HEK293 (cell line): ENCODE results near the gene ORC2.

Source experiments
- GLIS1 ChIP-seq: fragments of 450-650 bp; formaldehyde crosslinking; IDR thresholded peaks from 2 replicates; pipeline ENCODE4 v1.5.1; 2016; ENCODE audit warnings: missing biosample characterization, missing genetic modification characterization
- IKZF3 ChIP-seq: fragments of 450-650 bp; IDR thresholded peaks from 2 replicates; pipeline ENCODE4 v1.5.0; 2018; ENCODE audit warnings: missing biosample characterization, mild to moderate bottlenecking, missing genetic modification characterization, moderate library complexity
- KLF16 ChIP-seq: fragments of 450-650 bp; formaldehyde crosslinking; IDR thresholded peaks from 2 replicates; pipeline ENCODE4 v1.5.1; 2017; ENCODE audit warnings: missing biosample characterization, missing genetic modification characterization
- KLF9 ChIP-seq: fragments of 450-650 bp; formaldehyde crosslinking; IDR thresholded peaks from 2 replicates; pipeline ENCODE4 v1.5.1; 2016; ENCODE audit warnings: missing biosample characterization, missing genetic modification characterization, low read depth
- MYNN ChIP-seq: fragments of 450-650 bp; formaldehyde crosslinking; IDR thresholded peaks from 2 replicates; pipeline ENCODE4 v1.5.1; 2016; ENCODE audit warnings: missing biosample characterization, missing genetic modification characterization, borderline replicate concordance
- MZF1 ChIP-seq: fragments of 450-650 bp; formaldehyde crosslinking; IDR thresholded peaks from 2 replicates; pipeline ENCODE4 v1.5.1; 2017; ENCODE audit warnings: missing biosample characterization, missing genetic modification characterization, borderline replicate concordance
- OSR2 ChIP-seq: fragments of 450-650 bp; formaldehyde crosslinking; IDR thresholded peaks from 2 replicates; pipeline ENCODE4 v1.5.1; 2016; ENCODE audit warnings: missing biosample characterization, missing genetic modification characterization
- PRDM1 ChIP-seq: fragments of 450-650 bp; formaldehyde crosslinking; IDR thresholded peaks from 2 replicates; pipeline ENCODE4; 2016; ENCODE audit warnings: missing biosample characterization, missing genetic modification characterization
- RBAK ChIP-seq: fragments of 450-650 bp; formaldehyde crosslinking; IDR thresholded peaks from 2 replicates; pipeline ENCODE4 v1.5.1; 2016; ENCODE audit warnings: missing biosample characterization, missing genetic modification characterization
- SCRT1 ChIP-seq: fragments of 450-650 bp; formaldehyde crosslinking; IDR thresholded peaks from 2 replicates; pipeline ENCODE4 v1.5.1; 2016; ENCODE audit warnings: missing biosample characterization, missing genetic modification characterization, borderline replicate concordance
- SCRT2 ChIP-seq: fragments of 450-650 bp; formaldehyde crosslinking; IDR thresholded peaks from 2 replicates; pipeline ENCODE4 v1.5.1; 2016; ENCODE audit warnings: missing biosample characterization, missing genetic modification characterization
- SP2 ChIP-seq: fragments of 450-650 bp; formaldehyde crosslinking; IDR thresholded peaks from 2 replicates; pipeline ENCODE4 v1.5.1; 2016; ENCODE audit warnings: missing biosample characterization, missing genetic modification characterization
- SP7 ChIP-seq: fragments of 450-650 bp; formaldehyde crosslinking; IDR thresholded peaks from 2 replicates; pipeline ENCODE4 v1.5.1; 2016; ENCODE audit warnings: missing biosample characterization, missing genetic modification characterization
- YY1 ChIP-seq: fragments of 450-650 bp; formaldehyde crosslinking; IDR thresholded peaks from 2 replicates; pipeline ENCODE4 v1.5.1; 2018; ENCODE audit warnings: missing biosample characterization, missing genetic modification characterization
- YY2 ChIP-seq: fragments of 450-650 bp; formaldehyde crosslinking; IDR thresholded peaks from 2 replicates; pipeline ENCODE4 v1.5.1; 2016; ENCODE audit warnings: missing biosample characterization, missing genetic modification characterization
- ZBTB48 ChIP-seq: fragments of 450-650 bp; formaldehyde crosslinking; IDR thresholded peaks from 2 replicates; pipeline ENCODE4 v1.5.1; 2016; ENCODE audit warnings: missing biosample characterization, missing genetic modification characterization
- ZBTB7A ChIP-seq: fragments of 450-650 bp; formaldehyde crosslinking; IDR thresholded peaks from 2 replicates; pipeline ENCODE4 v1.5.1; 2016; ENCODE audit warnings: low read depth, missing biosample characterization, missing genetic modification characterization
- ZEB2 ChIP-seq: fragments of 450-650 bp; formaldehyde crosslinking; IDR thresholded peaks from 2 replicates; pipeline ENCODE4 v1.5.1; 2016; ENCODE audit warnings: missing biosample characterization, missing genetic modification characterization
- ZNF112 ChIP-seq: fragments of 450-650 bp; formaldehyde crosslinking; IDR thresholded peaks from 2 replicates; pipeline ENCODE4 v1.5.0; 2017; ENCODE audit warnings: missing biosample characterization, missing genetic modification characterization
- ZNF146 ChIP-seq: fragments of 450-650 bp; formaldehyde crosslinking; IDR thresholded peaks from 2 replicates; pipeline ENCODE4 v1.5.1; 2016; ENCODE audit warnings: missing biosample characterization, missing genetic modification characterization
- ZNF2 ChIP-seq: fragments of 450-650 bp; formaldehyde crosslinking; IDR thresholded peaks from 2 replicates; pipeline ENCODE4 v1.5.1; 2016; ENCODE audit warnings: missing biosample characterization, missing genetic modification characterization
- ZNF211 ChIP-seq: fragments of 450-650 bp; formaldehyde crosslinking; IDR thresholded peaks from 2 replicates; pipeline ENCODE4 v1.5.1; 2016; ENCODE audit warnings: low read depth, missing biosample characterization, missing genetic modification characterization
- ZNF354C ChIP-seq: fragments of 450-650 bp; formaldehyde crosslinking; IDR thresholded peaks from 2 replicates; pipeline ENCODE4 v1.5.1; 2016; ENCODE audit warnings: missing biosample characterization, missing genetic modification characterization, low read depth, borderline replicate concordance
- ZNF37A ChIP-seq: fragments of 450-650 bp; IDR thresholded peaks from 2 replicates; pipeline ENCODE4 v1.5.1; 2018; ENCODE audit warnings: missing biosample characterization, missing genetic modification characterization
- ZNF416 ChIP-seq: fragments of 450-650 bp; formaldehyde crosslinking; IDR thresholded peaks from 2 replicates; pipeline ENCODE4 v1.5.1; 2016; ENCODE audit warnings: missing biosample characterization, missing genetic modification characterization
- ZNF548 ChIP-seq: fragments of 450-650 bp; formaldehyde crosslinking; IDR thresholded peaks from 2 replicates; pipeline ENCODE4 v1.5.1; 2016; ENCODE audit warnings: missing biosample characterization, missing genetic modification characterization
- ZNF626 ChIP-seq: fragments of 450-650 bp; sonication (Bioruptor Pico); formaldehyde crosslinking; IDR thresholded peaks from 2 replicates; pipeline ENCODE4 v1.5.1; 2018; ENCODE audit warnings: missing biosample characterization, missing genetic modification characterization, inconsistent platforms
- ZNF629 ChIP-seq: fragments of 450-650 bp; formaldehyde crosslinking; IDR thresholded peaks from 2 replicates; pipeline ENCODE4 v1.5.1; 2017; ENCODE audit warnings: missing biosample characterization, missing genetic modification characterization
- ZNF664 ChIP-seq: fragments of 450-650 bp; formaldehyde crosslinking; IDR thresholded peaks from 2 replicates; pipeline ENCODE4 v1.5.1; 2016; ENCODE audit warnings: missing biosample characterization, missing genetic modification characterization
- ZNF776 ChIP-seq: fragments of 450-650 bp; formaldehyde crosslinking; IDR thresholded peaks from 2 replicates; pipeline ENCODE4 v1.5.0; 2017; ENCODE audit warnings: missing biosample characterization, missing genetic modification characterization, borderline replicate concordance
- ZSCAN23 ChIP-seq: fragments of 450-650 bp; formaldehyde crosslinking; IDR thresholded peaks from 2 replicates; pipeline ENCODE4 v1.5.1; 2016; ENCODE audit warnings: missing biosample characterization, missing genetic modification characterization
- TF ChIP-seq, protein P1 (sequence below): fragments of 450-650 bp; formaldehyde crosslinking; IDR thresholded peaks from 2 replicates; pipeline ENCODE4 v1.5.1; 2016; ENCODE audit warnings: missing biosample characterization, missing genetic modification characterization
- TF ChIP-seq, protein P2 (sequence below): IDR thresholded peaks from 2 replicates; pipeline ENCODE4 v1.6.1; 2011; ENCODE audit warnings: mild to moderate bottlenecking, low read depth, low read length, borderline replicate concordance
- TF ChIP-seq, protein P3 (sequence below): fragments of 450-650 bp; formaldehyde crosslinking; IDR thresholded peaks from 2 replicates; pipeline ENCODE4 v1.5.1; 2016; ENCODE audit warnings: missing biosample characterization, missing genetic modification characterization
- TF ChIP-seq, protein P4 (sequence below): fragments of 450-650 bp; formaldehyde crosslinking; IDR thresholded peaks from 2 replicates; pipeline ENCODE4 v1.5.1; 2016; ENCODE audit warnings: missing biosample characterization, missing genetic modification characterization
- TF ChIP-seq, protein P5 (sequence below): fragments of 450-650 bp; formaldehyde crosslinking; IDR thresholded peaks from 2 replicates; pipeline ENCODE4; 2016; ENCODE audit warnings: missing biosample characterization, missing genetic modification characterization

ORC2 gene

DNA sequence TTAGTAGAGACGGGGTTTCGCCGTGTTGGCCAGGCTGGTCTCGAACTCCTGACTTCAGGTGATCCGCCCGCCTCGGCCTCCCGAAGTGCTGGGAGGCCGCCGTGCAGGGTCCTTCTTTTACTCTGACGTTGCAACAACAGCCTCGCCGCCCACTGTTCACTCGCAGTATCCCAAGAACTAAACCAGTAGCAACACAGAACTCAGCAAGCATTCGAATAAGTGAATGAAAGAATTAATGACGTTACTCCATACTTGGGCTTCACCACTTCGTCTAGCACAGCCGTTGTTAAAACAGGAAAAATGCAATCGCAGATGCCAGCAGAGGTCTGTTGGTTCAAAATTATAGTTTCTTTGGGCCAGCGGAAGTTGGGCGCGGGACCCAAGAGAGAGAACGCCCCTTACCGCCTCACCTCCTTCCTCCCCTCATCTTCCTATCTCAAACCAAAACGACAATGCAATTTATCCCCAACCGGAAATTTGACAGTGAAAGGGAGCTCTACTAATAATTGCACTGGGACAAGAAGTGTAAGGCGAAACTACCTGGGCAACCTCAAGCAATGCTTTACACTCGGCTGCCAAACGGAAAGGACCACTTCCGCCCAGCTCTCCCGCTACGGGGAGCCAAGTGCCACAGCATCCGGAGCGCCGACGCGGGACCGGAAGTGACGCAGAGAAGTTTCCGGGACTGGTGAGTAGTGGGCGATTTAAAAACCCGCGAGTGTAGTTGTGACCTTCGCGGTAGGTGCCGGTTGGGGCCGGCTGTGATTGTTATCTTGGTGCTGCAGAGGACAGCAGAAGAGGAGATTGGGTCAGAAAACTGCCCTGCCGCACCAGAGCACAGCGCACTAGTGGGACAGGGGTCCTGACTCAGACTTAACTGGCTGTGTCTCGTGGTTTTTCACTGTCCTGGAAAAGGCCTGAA, 74.5 kb downstream of the ORC2 start, which contains the start of the genes NIF3L1 and PPIL3 (continued):
- TF ChIP-seq YY2 (tag by site-specific recombination), result no peak; the same call in 1 of the 2 replicates
- no peak for TF ChIP-seq ZNF548 (tag by site-specific recombination)
- TF ChIP-seq, protein P1, sequence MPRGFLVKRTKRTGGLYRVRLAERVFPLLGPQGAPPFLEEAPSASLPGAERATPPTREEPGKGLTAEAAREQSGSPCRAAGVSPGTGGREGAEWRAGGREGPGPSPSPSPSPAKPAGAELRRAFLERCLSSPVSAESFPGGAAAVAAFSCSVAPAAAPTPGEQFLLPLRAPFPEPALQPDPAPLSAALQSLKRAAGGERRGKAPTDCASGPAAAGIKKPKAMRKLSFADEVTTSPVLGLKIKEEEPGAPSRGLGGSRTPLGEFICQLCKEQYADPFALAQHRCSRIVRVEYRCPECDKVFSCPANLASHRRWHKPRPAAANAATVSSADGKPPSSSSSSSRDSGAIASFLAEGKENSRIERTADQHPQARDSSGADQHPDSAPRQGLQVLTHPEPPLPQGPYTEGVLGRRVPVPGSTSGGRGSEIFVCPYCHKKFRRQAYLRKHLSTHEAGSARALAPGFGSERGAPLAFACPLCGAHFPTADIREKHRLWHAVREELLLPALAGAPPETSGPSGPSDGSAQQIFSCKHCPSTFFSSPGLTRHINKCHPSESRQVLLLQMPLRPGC (tag by site-specific recombination), result peak; percentile 61; the same call in 1 of the 2 replicates
- TF ChIP-seq ZNF664 (tag by site-specific recombination), result no peak
- TF ChIP-seq ZNF626, result no peak
- TF ChIP-seq SCRT2, result no peak
- TF ChIP-seq ZBTB7A (tag by site-specific recombination), result peak; percentile 45; the same call in 1 of the 2 replicates
- TF ChIP-seq KLF16, result 0 out of 2 replicates have a peak, but pooled peaks have one; percentile 14
- TF ChIP-seq, protein P2, sequence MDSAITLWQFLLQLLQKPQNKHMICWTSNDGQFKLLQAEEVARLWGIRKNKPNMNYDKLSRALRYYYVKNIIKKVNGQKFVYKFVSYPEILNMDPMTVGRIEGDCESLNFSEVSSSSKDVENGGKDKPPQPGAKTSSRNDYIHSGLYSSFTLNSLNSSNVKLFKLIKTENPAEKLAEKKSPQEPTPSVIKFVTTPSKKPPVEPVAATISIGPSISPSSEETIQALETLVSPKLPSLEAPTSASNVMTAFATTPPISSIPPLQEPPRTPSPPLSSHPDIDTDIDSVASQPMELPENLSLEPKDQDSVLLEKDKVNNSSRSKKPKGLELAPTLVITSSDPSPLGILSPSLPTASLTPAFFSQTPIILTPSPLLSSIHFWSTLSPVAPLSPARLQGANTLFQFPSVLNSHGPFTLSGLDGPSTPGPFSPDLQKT, result peak; percentile 77
- TF ChIP-seq ZNF416 (tag by site-specific recombination), result no peak
- no peak for TF ChIP-seq ZNF37A
- peak; percentile 87 for TF ChIP-seq PRDM1 (tag by site-specific recombination)
- no peak for TF ChIP-seq SCRT1
- no peak for TF ChIP-seq OSR2 (tag by site-specific recombination)
- TF ChIP-seq GLIS1 (tag by site-specific recombination), result peak; percentile 46
- no peak for TF ChIP-seq RBAK (tag by site-specific recombination)
- TF ChIP-seq ZNF2 (tag by site-specific recombination), result peak; percentile 89
- peak; percentile 76 for TF ChIP-seq ZBTB48 (tag by site-specific recombination)
- TF ChIP-seq, protein P3, sequence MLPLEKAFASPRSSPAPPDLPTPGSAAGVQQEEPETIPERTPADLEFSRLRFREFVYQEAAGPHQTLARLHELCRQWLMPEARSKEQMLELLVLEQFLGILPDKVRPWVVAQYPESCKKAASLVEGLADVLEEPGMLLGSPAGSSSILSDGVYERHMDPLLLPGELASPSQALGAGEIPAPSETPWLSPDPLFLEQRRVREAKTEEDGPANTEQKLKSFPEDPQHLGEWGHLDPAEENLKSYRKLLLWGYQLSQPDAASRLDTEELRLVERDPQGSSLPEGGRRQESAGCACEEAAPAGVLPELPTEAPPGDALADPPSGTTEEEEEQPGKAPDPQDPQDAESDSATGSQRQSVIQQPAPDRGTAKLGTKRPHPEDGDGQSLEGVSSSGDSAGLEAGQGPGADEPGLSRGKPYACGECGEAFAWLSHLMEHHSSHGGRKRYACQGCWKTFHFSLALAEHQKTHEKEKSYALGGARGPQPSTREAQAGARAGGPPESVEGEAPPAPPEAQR (tag by site-specific recombination), result 0 out of 2 replicates have a peak, but pooled peaks have one; percentile 7
- TF ChIP-seq MYNN (tag by site-specific recombination), result no peak
- no peak for TF ChIP-seq ZNF211 (tag by site-specific recombination)
- peak; percentile 89 for TF ChIP-seq ZNF629 (tag by site-specific recombination)
- TF ChIP-seq IKZF3 (tag by site-specific recombination), result 0 out of 2 replicates have a peak, but pooled peaks have one; percentile 11
- TF ChIP-seq MZF1 (tag by site-specific recombination), result peak; percentile 74
- TF ChIP-seq KLF9, result peak; percentile 24; the same call in 1 of the 2 replicates
- no peak for TF ChIP-seq ZNF354C
- TF ChIP-seq, protein P4, sequence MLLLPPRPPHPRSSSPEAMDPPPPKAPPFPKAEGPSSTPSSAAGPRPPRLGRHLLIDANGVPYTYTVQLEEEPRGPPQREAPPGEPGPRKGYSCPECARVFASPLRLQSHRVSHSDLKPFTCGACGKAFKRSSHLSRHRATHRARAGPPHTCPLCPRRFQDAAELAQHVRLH (tag by site-specific recombination), result peak; percentile 88
- TF ChIP-seq ZNF112, result no peak
- TF ChIP-seq ZNF146, result no peak; the same call in none of the 2 replicates
- peak; percentile 82 for TF ChIP-seq SP2 (tag by site-specific recombination)
- TF ChIP-seq ZSCAN23 (tag by site-specific recombination), result no peak
- no peak for TF ChIP-seq ZNF776
- peak; percentile 84 for TF ChIP-seq SP7 (tag by site-specific recombination)
- no peak for TF ChIP-seq YY1 (tag by site-specific recombination)
- TF ChIP-seq, protein P5, sequence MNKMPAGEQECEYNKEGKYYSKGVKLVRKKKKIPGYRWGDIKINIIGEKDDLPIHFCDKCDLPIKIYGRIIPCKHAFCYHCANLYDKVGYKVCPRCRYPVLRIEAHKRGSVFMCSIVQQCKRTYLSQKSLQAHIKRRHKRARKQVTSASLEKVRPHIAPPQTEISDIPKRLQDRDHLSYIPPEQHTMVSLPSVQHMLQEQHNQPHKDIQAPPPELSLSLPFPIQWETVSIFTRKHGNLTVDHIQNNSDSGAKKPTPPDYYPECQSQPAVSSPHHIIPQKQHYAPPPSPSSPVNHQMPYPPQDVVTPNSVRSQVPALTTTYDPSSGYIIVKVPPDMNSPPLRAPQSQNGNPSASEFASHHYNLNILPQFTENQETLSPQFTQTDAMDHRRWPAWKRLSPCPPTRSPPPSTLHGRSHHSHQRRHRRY (tag by site-specific recombination), result no peak
- peak; percentile 88 for TF ChIP-seq ZEB2 (tag by site-specific recombination)
